ENCODE data around the gene TPP2.

GRCh38 chr13:102638741-102639140, 42.0 kb downstream of the TPP2 start:
- TF ChIP-seq CTCF (IDR thresholded peaks at IDR 0.05), result no peak
- TF ChIP-seq POLR2A (IDR thresholded peaks at IDR 0.05), result no peak

Measured in esophagus squamous epithelium (tissue), 4 donors.